Hepatocyte (in vitro differentiated cells): Measurements from ENCODE around the gene TUBA1A.

Source experiments
- CTCF ChIP-seq: fragments of 200-600 bp; sonication (generic); IDR thresholded peaks from 2 replicates; pipeline ENCODE4 v1.5.1; 2016; ENCODE audit warnings: antibody characterized with exemption, mild to moderate bottlenecking; ENCODE audit not compliant: poor library complexity
- EZH2 ChIP-seq: fragments of 200-600 bp; sonication (generic); IDR thresholded peaks from 2 replicates; pipeline ENCODE4 v1.6.1; 2016; ENCODE audit warnings: antibody characterized with exemption, mild to moderate bottlenecking, borderline replicate concordance

GRCh38 chr12:49223122-49223521 is 34.2 kb upstream of the TUBA1A start:
- TF ChIP-seq CTCF (no peak), EZH2 (no peak)
